Amygdala (tissue), 56 donors: Measurements from ENCODE around the gene ZNF335.

Experiments
- DNase-seq, 56 donors: peaks; one replicate each; lab custom pipeline; 2025; lab: John Stamatoyannopoulos, UW

ZNF335 gene, protein sequence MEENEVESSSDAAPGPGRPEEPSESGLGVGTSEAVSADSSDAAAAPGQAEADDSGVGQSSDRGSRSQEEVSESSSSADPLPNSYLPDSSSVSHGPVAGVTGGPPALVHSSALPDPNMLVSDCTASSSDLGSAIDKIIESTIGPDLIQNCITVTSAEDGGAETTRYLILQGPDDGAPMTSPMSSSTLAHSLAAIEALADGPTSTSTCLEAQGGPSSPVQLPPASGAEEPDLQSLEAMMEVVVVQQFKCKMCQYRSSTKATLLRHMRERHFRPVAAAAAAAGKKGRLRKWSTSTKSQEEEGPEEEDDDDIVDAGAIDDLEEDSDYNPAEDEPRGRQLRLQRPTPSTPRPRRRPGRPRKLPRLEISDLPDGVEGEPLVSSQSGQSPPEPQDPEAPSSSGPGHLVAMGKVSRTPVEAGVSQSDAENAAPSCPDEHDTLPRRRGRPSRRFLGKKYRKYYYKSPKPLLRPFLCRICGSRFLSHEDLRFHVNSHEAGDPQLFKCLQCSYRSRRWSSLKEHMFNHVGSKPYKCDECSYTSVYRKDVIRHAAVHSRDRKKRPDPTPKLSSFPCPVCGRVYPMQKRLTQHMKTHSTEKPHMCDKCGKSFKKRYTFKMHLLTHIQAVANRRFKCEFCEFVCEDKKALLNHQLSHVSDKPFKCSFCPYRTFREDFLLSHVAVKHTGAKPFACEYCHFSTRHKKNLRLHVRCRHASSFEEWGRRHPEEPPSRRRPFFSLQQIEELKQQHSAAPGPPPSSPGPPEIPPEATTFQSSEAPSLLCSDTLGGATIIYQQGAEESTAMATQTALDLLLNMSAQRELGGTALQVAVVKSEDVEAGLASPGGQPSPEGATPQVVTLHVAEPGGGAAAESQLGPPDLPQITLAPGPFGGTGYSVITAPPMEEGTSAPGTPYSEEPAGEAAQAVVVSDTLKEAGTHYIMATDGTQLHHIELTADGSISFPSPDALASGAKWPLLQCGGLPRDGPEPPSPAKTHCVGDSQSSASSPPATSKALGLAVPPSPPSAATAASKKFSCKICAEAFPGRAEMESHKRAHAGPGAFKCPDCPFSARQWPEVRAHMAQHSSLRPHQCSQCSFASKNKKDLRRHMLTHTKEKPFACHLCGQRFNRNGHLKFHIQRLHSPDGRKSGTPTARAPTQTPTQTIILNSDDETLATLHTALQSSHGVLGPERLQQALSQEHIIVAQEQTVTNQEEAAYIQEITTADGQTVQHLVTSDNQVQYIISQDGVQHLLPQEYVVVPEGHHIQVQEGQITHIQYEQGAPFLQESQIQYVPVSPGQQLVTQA (N-terminal part only)

DNA sequence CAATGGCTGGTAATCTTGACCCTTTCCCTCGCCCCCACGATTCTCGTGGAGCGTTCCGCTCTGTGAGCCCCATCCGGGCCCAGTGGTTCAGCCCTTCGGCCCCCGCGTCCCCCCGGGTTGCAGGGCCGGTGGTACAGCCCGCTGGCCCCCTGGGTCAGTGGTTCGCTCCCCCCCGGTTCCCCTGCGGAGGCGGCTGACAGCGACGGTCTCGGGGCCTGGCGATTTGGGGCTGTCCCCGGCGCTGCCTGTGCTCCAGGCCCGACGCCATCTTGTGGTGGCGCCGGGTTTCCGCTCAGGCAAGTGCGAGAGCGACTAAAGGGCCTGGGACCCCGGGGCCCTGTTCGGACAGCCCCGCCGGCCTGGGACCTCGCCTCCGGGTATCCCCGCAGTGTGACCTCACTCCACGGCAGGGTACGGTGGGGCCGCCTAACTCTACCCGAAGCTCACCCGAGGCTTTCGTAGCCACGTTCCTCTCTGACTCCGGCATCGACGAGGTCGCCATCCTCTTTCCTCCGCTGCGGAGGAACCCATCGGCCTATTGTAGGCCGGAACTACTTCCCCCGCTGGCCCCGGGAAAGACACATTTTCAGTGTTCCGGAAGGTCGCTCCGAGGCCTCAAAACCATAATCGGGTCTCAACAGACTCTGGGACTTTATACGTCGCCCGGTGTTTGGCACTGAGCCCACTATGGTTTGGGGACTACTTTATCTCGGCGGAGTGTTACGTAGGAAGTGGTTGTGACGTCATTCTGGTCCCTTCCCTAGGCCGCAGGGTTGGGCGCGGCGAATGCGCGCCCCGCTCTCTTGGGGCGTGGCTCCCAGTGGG, at the start of gene ZNF335:
TSS of gene ZNF335 (minus strand) at position 529 of the 825 bp plus-strand sequence. CDS start 793 bp downstream, outside the sequence.
- peak; percentile 74 to 99 (median 93) for DNase-seq

DNA sequence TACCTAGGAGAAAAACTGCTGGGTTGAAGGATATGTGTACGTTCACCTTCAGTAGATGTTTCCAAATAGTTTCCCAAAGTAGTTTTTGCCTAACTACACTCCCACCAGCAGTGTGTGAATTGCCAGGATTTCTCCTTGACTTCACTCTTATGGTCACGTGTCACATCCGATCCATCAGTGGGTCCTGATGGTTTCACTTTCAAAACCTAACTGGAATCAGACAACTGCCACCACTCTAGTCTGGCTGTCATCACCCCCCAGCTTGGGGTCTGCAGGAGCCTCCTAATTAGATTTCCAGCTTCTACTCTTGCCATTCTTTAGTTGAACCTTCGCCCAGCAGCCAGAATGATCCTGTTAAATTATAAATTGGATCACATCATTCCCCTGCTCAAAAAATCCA, 48.6 kb upstream of the ZNF335 start:
- no peak for DNase-seq

DNA sequence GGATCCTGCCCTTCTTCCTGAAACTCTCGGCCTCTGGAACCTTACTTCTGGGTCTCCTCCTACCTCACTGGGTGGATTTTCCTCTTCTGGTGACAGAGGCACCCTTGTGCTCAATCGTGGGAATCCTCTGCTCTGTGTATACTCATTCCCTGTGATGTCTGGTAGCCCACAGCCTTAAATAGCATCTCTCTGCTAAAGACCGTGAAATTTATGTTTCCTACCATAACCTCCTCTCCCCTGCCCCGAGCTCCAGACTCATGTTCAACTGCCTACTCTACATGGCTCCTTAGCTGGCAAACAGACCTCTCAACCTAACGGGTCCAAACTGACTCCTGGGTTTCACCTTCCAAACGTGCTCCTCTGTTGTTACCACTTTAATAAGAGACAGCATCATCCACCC, 46.6 kb upstream of the ZNF335 start:
- DNase-seq, result no peak

DNA sequence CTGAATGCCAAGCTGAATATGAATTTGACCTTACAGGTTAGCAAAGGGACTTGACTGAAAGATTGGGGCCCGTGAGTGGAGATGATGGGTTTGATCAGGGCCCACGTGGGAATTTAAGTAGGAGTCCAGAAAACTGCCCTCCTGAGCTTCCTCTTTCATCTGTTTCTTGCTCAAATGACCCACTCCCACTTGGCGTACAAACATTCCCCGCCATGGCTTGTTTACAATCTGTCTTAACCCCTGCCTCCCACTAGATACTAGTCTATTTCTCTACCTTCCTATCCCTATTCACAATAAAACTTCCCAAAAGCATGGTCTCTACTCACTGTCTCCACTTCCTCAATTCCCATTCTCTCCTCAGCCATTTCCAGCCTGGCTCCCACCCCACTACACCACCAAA, 46.1 kb upstream of the ZNF335 start:
- DNase-seq, result no peak

DNA sequence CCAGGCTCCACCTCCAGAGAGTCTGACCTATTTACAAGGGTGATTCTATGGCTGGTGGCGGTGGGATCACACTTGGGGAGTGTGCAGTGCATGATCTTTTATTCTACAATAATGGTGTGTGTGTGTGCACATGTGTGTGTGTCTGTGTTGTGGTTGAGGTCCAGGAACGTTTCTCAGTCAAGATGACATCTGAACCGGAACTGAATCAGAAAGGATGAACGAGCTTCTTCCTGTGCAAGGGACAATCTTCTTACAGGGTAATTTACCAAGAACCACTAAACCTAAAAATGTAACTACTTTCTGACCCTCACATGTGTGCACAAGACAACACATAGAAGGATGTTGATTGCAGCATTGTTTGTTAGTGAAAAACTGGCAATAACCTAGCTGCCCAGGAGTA, 45.3 kb upstream of the ZNF335 start:
- no peak for DNase-seq

DNA sequence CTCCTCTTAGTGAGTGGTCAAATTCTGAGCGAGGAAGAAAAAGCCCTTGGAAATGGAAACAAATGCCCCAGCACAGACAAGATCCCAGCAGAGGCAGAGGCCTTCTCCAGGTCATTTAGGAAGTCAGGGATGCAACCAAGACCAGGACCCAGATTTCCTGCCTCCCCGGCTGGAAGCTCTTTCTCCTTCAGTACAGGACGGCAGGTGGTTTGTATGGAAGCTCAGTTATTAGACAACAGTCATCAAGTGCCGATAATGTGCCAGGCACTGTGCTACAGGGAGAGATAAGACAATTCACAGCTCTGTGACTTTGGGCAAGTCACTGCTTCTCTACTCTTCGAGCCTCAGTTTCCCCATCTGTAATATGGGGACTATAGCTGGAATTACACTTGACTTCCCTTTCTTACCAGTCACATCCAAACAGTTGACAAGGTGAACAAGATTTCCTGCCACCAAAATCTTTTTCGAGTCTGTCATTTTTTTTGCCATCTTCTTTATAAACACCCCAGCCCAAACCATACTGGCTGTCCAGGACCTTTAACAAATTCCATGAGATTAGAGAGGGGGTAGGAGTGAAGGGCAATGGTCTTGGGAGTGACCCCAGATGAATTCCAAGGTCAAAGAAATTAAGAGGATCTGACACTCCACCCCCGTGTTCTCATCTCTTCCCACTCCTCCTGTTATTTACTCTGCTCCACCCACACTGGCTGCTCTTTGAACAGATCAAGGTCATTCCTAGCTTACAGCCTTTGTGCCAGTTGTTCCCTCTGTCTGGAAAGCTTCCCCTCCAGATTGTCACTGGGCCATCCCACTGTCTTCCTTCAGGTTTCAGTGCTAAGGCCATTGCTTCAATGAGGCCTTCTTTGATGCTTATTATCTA, 42.8 kb upstream of the ZNF335 start:
- no peak for DNase-seq

DNA sequence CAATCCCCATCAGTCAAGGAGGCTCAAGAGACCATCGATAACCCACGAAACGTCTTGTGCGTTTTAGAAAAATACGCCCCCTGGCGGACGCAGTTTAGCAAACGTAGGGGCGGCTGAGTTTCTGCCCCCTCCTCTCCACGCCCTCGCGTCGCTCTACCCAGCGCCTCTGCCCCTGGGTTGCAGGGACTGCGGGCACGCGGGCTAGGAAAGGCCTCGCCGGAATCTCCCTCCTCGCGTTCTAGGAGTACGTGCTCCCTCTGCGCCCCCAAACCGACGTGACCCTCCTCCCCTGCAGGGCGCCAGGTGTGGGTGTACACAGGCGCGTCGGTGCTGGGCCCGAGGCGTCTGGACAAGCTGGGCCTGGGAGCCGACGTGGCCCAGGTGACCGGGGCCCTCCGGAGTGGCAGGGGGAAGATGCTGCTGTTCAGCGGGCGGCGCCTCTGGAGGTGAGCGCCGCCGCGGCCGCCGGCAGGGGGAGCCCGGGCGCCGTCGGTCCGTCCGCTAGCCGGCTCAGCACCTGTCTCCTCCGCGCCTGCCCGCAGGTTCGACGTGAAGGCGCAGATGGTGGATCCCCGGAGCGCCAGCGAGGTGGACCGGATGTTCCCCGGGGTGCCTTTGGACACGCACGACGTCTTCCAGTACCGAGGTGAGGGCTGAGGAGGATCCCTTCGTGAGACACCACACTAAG, 42.0 kb upstream of the ZNF335 start:
- peak in 6 of 56 donors; percentile 10 to 32 (median 16) for DNase-seq

DNA sequence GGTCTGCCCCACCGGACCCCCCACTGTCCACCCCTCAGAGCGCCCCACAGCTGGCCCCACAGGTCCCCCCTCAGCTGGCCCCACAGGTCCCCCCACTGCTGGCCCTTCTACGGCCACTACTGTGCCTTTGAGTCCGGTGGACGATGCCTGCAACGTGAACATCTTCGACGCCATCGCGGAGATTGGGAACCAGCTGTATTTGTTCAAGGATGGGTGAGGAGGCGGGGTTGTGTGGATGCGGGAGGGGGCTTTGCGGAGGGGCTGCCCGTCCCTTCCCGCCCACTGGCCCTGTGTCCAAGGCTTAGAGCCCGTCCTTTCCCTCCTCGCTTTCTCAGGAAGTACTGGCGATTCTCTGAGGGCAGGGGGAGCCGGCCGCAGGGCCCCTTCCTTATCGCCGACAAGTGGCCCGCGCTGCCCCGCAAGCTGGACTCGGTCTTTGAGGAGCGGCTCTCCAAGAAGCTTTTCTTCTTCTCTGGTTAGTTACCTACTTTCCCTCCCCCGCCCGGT, 41.4 kb upstream of the ZNF335 start:
- no peak for DNase-seq

DNA sequence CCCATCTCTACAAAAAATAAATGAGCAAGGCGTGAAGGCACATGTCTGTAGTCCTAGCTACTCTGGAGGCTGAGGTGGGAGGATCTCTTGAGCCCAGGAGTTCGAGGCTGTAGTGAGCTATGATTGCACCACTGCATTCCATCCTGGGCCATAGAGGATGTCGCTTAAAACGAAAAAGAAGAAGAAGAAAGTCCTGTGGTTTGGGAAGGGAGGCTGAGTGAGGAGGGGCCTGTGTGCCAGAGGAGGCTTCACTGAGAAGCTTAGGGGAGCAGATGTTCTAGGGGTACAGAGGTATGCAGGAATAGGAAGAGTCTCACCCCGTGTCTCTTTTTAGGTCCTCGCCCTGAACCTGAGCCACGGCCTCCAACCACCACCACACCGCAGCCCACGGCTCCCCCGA, 40.9 kb upstream of the ZNF335 start:
- no peak for DNase-seq

DNA sequence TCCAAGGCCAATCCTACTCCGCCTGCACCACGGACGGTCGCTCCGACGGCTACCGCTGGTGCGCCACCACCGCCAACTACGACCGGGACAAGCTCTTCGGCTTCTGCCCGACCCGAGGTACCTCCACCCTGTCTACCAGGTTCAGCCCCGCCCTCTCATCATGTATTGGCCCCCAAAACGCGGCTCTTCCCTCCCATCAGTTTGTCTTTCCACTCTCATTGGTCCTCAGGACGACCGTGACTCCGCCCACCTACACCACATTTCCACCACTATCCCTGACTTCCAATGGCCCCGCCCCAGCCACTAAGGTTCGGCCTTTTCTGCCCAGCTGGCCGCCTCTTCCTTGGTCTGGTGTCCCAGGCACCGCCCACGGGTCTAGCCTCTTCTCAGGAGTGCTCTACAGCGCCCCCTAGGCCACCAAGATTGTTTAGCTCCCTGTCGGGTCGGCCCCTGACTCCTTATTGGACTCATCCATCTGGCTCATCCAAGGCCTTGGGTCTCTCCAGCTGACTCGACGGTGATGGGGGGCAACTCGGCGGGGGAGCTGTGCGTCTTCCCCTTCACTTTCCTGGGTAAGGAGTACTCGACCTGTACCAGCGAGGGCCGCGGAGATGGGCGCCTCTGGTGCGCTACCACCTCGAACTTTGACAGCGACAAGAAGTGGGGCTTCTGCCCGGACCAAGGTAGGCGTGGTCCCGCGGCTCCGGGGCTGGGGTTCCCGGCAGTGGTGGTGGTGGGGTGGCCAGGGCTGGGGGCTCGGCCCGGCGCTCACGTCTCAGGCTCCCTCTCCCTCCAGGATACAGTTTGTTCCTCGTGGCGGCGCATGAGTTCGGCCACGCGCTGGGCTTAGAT, 39.9 kb upstream of the ZNF335 start:
- DNase-seq, result no peak

DNA sequence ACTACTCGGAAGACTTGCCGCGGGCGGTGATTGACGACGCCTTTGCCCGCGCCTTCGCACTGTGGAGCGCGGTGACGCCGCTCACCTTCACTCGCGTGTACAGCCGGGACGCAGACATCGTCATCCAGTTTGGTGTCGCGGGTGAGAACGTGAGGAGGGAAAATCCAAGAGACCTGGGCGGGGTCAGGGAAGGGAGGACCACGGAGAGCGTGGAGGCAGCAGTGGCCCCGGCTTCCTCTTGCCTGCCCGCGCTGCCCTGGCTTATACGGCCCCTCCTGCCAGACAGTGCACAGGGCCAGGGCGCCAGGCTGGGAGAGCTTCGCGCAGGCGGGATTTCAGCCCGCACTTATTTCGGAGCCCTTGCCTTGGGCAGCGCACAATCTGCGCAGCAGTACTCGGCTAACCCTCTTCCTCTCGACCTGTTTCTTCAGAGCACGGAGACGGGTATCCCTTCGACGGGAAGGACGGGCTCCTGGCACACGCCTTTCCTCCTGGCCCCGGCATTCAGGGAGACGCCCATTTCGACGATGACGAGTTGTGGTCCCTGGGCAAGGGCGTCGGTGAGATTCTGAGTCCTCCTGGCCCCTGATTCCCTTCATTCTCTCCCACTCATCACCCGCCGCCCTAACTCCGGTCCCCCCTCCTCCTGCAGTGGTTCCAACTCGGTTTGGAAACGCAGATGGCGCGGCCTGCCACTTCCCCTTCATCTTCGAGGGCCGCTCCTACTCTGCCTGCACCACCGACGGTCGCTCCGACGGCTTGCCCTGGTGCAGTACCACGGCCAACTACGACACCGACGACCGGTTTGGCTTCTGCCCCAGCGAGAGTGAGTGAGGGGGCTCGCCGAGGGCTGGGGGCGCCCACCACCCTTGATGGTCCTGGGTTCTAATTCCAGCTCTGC, 38.7 kb upstream of the ZNF335 start:
- DNase-seq, result no peak

DNA sequence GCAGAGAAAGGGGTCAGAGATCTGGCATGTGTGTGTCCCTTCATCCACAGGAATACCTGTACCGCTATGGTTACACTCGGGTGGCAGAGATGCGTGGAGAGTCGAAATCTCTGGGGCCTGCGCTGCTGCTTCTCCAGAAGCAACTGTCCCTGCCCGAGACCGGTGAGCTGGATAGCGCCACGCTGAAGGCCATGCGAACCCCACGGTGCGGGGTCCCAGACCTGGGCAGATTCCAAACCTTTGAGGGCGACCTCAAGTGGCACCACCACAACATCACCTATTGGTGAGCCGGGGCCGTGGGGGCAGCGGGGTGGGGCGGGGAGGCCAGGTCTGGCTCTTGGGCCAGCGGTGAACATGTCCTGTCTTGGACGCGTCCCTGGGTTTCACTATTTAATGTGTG, 37.8 kb upstream of the ZNF335 start:
- no peak for DNase-seq

DNA sequence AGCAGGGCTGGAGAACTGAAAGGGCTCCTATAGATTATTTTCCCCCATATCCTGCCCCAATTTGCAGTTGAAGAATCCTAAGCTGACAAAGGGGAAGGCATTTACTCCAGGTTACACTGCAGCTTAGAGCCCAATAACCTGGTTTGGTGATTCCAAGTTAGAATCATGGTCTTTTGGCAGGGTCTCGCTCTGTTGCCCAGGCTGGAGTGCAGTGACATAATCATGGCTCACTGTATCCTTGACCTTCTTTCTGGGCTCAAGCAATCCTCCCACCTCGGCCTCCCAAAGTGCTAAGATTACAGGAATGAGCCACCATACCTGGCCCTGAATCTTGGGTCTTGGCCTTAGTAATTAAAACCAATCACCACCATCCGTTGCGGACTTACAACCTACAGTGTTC, 35.7 kb upstream of the ZNF335 start:
- no peak for DNase-seq

DNA sequence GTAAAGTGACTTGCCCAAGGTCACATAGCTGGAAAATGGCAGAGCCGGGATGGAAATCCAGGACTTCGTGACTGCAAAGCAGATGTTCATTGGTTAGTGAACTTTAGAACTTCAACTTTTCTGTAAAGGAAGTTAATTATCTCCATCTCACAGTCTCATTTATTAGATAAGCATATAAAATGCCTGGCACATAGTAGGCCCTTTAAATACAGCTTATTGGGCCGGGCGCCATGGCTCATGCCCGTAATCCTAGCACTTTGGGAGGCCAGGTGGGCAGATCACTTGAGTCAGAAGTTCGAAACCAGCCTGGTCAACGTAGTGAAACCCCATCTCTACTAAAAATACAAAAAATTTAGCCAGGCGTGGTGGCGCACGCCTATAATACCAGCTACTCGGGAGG, 35.0 kb upstream of the ZNF335 start:
- no peak for DNase-seq

DNA sequence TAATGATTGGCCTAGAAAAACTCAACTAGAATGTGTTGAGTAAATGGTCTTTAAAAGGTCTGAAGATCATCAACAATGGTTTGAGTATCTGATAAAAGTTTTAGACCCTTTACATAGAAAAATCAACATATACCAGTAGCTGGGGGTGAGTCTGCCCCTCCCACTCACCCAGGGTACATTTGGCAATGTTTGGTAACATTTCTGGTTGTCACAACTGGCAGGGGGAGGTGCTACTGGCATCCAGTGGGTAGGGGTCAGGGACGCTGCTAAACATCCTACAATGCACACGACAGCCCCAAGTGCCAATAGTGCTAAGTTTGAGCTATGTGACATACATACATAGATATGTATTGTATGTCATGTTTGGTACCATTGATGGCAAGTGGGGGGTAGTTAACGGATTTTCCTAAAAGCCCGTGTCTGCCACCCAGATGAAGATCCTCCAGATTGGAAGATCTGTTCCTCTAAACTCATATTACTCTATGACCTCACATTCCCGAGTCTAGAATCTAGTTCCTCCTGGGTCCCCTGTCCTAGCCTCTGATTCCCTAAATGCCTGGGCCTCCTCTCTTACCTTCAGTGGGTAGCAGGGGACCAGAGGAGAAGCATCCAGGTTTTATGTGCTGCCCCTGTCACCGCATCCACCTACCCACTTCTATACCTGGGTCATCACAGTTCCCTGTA, 34.2 kb upstream of the ZNF335 start:
- DNase-seq, result no peak
